Urothelium cell line (cell line): ENCODE measurements around the gene ZNF438.

Source experiments
- DNase-seq: peaks from one replicate; pipeline ENCODE4 v3.0.0; 2011; ENCODE audit warnings: low spot score, mixed read lengths
- FAIRE-seq: peaks from 2 replicates; lab custom pipeline; 2011; peaks lifted over from hg19 to GRCh38; lab: Jason Lieb, UNC

Gene ZNF438

DNA sequence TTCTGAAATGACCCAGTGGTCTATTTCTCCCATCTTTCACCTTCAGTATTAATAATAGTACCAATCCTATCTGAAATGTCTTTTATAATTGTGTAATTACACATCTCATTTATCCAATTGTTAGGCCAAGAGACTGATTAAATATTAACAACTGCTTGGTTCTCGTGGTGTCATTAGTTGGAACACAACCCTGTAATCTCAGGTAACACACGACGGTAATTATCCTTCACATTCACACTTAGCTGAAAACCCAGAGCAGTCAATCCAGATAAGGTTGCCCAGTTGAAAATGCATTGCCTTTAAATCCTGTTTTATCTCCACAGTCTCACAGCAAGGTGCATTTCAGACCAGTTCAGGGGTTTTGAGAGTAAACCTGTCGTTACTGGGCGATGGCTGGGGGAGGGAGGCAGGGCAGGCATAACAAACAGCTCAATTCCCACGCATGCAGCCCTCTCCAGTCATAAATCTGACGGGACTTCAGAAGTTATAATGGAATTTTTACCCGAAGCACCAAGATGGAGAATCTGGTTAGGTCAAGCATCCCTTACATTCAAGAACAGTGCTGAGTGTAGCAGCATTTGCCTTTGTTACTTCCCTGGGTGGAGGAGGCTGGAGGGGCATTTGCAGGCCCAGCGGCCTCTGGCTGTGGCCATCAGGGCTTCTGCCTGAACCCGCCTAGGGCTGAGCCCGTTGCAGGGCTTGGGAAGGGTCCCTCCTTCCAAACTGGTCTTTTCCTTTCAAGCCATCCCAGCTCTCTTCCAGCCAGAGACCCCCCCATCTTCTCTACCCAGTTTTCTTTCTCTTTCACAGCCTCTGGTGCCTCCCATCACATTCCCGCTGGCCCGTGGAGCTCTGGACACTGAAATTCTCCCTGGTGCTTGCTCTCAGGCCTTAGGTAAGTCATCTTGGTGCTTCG is 201.1 kb downstream of the ZNF438 start:
- FAIRE-seq (no peak), DNase-seq (no peak)

DNA sequence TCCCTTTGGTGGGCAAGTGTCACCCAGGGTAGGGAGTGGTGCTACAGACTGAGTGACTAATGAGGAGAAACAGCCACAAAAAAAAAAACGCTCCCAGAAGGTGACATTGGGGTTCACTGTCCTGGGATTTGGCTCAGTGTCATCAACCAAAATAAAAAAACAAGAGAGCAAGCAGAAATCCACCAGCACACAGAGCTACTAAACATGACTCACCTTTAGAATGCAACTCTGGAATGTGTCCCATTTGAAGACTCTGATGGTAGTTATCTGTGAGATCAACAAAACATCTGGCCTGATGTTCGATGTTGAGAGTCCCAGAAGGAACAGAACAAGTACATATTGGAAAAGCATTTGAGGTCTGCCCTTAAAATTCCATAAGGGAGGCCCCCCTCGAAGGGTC is 201.8 kb downstream of the ZNF438 start:
- no peak for FAIRE-seq

DNA sequence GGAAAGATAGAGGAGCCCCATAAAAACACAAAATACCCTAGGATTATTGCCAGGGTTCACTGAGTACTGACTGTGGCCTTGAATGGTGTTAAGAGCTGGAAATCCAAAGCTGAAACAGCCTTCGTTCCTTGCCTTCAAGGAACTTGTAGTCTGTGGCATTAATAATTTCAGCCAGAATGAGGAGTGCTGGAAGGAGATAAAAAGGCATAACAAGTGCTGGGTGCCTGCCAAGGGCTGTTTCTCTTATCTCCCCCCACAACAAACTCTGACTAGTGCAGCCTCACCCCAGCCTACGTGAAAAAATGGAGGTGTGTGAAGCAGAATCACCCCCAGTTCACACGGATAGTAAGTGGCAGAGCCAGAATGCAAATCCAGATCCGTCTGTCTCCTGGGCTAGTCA is 203.0 kb downstream of the ZNF438 start:
- FAIRE-seq (no peak), DNase-seq (no peak)

More for the DNA sequence above, 201.8 kb downstream of the ZNF438 start:
- no peak for DNase-seq

DNA sequence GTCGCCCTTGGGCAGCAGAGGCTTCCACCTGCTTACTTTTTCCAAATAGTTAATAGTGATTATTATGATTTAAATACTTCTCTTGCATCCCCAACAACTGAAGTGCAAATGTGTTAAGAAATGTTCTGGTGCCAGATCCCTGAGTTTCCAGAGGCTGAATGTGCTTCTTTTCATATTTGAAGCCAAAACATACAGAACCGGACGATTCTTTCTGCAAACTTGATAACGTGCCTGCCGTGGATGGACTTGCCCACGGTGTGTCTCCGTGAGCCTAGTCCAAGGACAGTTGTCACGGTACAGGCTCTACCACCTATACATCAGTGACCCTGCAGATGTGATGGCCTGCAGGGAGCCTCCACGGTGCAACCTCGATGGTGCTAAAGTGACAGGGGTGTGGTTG is 203.5 kb downstream of the ZNF438 start:
- DNase-seq: no peak
- FAIRE-seq: no peak

DNA sequence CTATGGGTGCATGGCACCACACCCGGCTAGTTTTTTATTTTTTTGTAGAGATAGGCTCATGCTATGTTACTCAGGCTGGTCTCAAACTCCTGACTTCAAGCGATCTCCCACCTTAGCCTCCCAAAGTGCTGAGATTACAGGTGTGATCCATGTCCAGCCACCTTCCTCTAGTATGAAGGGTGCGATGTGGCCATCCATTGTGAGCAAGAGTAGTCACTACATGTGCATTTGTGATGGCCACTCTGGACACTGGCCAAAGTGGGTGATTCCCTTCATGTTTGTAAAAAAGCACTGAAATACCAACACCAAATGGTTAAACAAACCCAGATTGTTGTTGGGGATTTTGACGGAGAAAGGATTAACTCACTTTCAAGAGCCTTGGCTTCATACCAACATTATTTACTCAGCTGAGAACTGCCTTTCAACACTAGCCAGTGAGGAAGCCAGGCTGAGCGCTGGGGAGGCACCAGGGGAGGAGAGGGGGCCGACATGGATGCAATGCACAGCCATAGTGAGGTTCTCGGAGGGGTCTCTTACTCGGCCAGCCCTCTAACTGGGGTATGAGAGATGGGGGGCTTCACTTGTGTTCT is 204.0 kb downstream of the ZNF438 start:
- DNase-seq: no peak
- FAIRE-seq: no peak

DNA sequence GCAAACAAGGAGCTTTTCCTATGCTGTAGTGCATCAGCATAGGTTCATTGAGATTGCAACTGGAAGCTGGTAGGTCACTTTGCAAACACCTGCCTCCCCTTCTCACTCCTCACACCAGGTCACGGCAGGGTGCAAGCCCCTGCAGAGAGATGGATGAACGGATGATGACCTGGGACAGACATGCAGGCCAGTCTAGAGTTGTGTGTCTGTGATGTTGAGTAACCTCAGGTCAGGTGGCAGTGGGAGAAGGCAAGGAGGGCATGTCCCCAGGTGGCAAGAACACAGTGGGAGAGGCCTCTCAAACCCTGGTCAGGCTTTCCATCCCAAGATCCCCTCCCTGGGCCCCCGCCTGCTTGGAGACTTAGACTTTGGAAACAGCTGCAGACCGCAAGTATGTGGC is 205.0 kb downstream of the ZNF438 start:
- FAIRE-seq (peak; percentile 5), DNase-seq (no peak)

DNA sequence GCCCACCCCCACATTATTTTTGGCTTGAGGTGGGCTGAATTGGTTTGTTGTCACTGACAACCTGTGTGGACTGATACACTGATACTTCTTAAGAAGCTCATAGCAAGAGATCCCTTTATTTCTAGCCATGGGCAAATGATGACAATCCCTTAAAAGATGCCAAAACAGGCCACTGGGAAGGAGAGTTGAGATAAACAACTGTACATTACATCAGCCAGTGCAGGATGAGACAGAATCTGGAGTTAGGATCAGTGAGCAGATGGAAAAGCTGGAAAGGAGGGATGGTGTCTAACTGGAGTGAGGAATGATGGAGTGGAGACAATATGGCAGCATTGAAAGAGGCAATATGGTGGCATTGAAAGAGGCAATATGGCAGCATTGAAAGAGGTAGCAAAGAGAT is 206.2 kb downstream of the ZNF438 start:
- DNase-seq: no peak
- FAIRE-seq: no peak

DNA sequence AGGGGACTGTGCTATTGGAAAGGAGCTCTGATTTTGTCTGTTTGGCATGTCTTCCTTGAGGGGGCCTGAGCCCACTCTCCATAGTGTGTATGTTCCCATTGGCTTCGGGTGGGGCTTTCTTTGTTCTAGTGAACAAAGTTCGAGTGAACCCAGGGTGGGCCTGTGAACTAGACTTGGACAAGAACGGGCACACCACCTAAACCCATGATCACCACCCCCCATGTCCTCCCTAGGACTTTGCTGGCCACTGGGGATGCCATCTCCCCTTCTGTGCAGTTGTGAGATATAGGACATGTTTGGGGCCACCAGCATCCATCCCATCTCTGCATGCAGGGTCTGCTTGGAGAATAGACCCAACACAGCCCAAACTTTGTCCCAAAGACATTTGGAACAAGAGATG is 206.6 kb downstream of the ZNF438 start:
- DNase-seq: no peak
- no peak for FAIRE-seq

DNA sequence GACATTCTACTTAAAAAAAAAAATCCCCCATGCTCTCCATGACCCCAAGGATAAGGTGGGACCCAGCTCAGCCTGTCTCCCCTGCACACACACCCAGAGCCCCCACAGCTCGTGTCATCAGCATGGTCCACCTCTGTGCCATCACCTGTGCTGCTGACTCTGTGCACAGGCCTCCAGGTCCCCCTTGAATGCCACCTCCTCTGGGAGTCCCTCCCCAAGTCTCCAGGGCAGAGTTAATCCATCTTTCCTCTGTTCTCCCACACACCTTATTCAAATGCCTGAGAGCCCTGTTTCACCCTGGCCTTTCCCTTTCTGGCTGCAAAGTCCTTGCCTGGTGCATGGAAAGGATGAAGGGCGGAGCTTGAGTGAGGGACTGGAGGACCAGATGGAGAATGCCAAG is 208.0 kb downstream of the ZNF438 start:
- FAIRE-seq (no peak), DNase-seq (no peak)

DNA sequence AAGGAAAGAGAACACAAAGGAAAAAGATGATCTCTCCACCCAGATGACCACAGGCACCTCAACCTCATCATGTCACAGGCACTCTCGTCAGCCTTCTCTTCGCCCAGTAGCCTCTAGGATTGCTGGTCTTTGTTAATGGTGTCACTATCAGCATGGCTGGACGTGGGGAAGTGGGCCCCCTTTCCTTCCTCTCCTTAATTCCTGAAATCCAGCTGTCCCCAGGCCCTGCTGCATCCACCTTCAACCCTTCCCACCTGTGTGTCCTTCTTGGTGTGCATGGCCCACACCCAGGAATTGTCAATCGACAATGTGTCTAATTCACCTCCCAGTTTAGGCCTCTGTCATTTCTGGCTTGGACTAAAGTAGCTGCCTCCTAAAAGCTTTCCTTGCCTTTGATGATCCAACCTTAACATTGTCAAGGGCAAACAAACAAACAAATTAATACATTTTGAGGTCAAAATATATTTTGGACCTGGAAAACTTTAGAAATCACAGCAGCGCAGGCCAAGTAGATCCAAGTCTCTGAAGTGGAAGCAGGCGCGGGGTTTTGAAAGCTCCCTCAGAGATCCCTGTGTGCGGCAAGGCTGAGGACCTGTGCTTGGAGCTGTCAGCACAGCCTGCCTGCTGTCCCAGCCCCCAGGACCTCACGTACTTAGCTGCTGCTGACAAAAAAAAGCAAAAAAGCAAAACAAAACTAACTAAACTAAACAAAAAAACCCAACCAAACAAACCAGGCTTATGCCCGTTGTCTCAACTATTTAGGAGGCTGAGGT is 208.8 kb downstream of the ZNF438 start:
- DNase-seq (no peak), FAIRE-seq (no peak)

DNA sequence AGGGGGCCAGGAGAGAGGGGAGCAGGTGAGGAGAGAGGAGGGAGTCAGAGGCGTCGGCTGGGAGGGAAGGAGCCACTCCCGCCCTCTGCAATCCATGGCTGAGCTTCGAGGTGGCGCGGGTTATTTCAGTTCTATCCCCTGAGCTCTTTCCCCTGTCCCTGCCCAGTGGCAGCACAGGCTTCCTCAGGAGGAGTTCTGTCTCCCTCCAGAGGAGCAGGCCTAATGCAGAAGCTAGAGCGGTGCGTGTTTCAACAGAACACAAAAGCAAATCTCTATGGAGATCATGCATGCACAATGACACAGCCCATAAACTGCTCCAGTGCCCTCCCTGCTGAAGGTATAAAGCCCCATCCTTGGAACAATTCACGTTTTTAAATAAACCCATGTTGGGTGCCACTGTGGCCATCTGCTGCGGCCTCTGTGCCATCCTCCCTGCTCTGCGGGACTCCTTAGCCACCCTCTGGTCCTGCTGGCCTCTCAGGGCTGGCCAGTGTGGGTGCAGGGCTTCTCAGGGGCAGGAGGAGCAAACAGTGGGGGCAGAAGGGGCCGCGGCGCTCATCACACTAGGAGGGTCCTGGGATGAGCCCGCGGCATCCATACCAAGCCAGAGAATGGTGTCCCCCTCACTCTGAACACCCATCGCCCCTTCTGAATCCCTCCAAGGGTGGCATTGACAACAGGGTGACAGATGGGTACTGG is 209.5 kb downstream of the ZNF438 start:
- FAIRE-seq: no peak

DNA sequence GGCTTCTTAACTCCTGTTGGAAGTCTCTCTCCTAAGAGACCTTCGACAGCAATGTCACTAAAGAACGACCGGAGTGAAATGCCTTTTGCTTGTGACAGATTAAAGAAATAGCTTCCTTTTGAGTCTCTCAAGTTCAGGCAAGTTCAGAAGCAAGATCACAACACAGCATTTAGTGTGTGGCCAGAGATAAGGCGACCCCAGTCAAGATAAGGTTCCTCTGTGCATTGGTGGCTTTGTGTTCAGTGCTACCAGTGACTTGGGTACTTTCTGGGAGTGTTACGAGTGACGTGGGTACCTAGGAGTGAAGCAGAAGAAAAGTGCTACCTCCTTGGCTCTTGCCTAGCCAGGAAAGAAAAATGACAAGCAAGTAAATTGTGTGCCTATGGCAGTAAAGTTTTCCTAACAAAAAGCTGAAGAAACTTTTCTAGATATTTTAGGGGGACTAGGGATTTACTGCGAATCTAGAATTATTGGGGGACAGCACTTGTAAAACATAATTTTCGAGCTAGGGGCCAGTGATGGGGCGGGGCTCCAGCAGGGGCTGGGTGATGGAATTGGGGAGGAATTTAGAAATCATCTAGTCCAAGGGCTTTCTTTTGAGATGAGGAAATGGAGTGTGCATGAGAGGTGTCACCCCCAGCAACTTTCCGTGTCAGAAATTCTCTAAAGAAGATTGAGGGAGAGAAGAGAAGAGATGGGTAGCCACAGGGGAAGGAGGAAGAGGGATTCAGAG is 210.2 kb downstream of the ZNF438 start:
- DNase-seq (no peak), FAIRE-seq (no peak)

More for the DNA sequence above, 209.5 kb downstream of the ZNF438 start:
- no peak for DNase-seq

DNA sequence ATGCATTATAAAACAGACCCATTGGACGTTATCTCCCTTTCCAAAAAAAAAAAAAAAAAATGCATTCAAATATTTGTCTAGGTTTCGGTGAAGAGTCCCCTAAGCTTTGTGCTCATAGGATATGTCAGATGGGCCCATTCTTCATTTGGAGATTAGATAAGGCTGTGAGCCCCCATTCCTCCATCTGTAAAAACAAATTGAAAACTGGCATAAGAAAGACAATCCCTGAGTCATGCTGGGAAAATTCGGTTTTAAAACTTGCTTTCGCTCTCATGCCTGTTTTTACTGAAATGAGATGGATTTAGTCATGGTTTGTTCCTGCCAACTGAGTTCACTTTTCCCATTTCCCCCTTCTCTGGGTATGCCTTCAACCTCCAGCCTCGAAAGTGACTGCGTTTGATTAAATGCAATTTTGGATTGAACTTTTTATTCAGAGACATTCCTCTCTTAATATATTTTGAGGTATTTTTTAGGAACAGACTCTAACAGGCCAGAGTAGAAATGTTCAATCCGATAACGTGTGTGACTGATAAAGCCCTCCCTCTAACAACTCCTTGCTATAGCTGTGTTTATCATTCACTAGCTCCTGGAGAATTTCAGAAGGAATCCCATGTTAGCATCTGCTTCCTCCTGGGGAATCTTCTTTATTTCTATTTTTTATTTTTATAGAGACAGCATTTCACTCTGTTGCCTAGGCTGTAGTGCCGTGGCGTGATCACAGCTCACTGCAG is 211.2 kb downstream of the ZNF438 start:
- DNase-seq (no peak), FAIRE-seq (peak; percentile 23)

DNA sequence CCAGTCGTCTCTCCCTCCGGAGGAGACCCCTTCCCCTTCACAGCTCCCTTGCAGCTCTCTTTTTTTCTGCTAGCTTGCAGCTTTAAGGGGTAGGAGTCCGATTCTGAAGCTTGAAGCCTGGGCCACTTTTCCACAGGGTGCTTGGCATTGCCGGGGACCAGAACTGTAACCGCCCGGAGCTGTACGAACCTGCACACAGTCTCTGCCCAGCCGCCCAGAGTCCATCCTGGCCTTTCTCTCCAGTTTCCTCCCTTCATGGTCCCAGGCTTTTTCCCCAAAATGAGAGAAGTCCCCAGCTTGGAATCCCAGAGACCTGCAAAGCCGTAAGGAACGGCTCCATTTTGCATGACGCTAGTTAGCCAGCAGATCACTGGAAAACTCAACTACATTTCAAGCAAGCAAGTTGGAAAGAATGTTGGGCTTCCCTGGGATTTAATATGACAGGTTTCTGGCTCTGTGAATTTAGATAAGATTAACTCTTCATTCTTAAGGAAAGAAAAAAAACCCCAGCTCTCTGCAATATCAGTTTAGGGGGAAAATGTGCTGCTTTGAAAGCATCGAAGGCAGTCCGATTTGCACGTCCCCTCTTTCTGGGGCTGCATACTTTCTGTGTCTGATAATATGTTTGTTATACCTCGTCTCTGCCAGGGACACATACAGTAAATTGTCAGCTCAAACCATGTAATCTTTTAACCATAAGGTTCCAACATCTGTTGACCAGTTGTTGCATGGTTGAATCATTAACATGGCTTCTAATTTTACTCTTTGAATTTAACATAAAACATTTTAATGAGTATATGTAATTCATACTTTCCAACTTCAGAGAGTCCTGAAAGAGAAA is 212.1 kb downstream of the ZNF438 start:
- DNase-seq (no peak), FAIRE-seq (no peak)

DNA sequence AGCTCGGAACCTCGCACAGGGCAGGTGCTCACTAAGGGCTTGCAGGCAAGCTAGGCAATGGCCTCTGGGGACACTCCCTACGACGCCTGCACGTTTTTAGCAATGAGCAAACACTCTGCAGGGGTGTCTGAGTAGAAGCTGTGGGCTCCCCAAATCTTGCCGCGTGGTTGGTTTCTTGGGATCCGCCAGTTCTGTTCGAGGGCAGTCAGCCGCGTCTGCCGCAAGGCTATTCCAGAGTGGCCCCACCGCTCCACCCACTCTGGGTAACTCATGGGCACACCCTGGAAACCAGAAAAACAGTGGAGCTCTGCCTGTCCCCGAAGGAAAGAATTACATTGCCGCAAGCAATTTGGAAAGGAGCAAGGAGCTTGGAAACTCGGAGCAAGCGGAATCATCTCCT is 212.8 kb downstream of the ZNF438 start:
- DNase-seq: no peak
- no peak for FAIRE-seq

DNA sequence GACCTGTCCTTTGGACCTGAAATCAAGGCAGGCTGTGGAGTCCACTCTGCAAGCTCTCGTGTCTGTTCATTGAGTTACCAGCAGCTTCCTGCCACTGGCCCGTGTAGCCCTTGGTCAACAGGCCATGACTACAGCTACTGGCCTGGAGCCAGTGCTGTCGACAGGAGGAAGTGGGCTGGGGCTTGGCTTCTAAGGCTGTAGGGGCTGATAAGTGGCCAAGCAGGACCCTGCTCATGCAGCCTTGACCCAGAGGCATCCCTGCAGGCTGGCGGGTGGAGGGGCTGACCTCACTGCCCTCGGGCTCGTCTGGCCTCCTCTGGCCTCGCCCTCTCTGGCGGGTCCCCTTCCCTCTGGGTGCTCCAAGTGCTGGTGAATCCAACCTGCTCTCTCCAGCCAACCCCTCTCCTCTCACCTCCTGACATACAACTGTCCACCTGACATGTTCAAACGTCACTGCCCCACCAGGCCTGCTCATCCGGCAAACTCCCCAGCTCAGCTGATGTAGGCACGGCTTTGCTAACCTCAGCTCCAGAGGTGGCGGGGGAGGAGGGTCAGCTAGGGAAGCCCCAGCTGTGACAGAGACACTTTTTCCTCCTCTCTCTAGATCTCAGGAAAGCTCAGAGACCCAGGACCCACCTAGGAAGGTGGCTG is 213.5 kb downstream of the ZNF438 start:
- FAIRE-seq (peak; percentile 23), DNase-seq (no peak)

DNA sequence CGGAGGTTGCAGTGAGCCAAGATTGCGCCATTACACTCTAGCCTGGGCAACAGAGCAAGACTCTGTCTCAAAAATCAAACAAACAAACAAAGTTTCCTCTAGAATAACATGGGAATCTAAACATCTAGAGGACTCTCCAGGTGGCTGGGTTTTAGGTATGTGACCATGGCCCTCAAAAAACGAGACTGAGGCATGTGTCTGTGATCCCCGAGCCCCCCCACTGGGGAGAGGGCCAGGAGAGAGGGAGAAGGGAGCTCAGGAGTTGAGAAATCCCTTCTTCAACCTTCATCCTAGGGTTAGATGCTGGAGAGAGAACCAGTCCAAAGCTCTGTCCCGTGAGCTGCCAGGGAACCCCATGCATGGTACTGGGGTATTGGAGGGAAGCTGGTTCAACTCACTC is 214.1 kb downstream of the ZNF438 start:
- DNase-seq (no peak), FAIRE-seq (no peak)

DNA sequence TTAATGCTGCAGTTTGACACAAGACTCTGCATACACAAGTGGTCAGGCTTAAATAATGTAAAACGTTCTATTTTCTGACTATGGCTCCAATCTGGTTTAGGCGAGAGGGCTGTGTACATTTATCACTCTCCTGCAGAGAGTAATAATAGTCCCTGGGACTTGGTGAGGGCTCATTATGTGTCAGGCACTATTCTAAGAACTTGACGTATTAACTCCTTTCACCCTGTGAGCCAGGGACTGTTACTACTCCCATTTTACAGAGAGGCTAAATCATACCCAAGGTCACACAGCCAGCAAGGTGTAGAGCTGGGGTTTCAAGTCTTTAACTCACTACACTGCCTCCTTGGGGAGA is 214.9 kb downstream of the ZNF438 start:
- no peak for FAIRE-seq

More for the DNA sequence above, 214.9 kb downstream of the ZNF438 start:
- DNase-seq: no peak
